Panc1 (cell line): Measurements from ENCODE around the gene THEM4. TPM values are rescaled to one million over a fixed set of nuclear protein-coding genes. Genes with fewer than 3 reads are reported as not detected.

Source experiments
- ATAC-seq: fragments of 200-7000 bp; cut with Tn5 transposase; 2 replicates; pipeline ENCODE4 v1.9.1; 2020; ENCODE audit warnings: mild to moderate bottlenecking, moderate library complexity
- BruUV-seq: library from RNA; stranded (reverse); fragments of 400-500 nt; replicated peaks from 2 replicates; lab custom pipeline; 2021; lab: Mats Ljungman, UMichigan
- CTCF ChIA-PET: fragments of 300-600 bp; sonication (Branson Sonifier 250); formaldehyde crosslinking; loops from one replicate; lab custom pipeline; 2022; ENCODE audit warnings: antibody characterized with exemption; lab: Charles Lee
- POLR2A ChIA-PET: fragments of 300-600 bp; sonication (Branson Sonifier 250); formaldehyde crosslinking; loops from one replicate; lab custom pipeline; 2022; ENCODE audit warnings: antibody characterized with exemption; lab: Charles Lee
- DNase-seq: peaks from one replicate; pipeline ENCODE4 v3.0.0-alpha.2; 2010; ENCODE audit warnings: low read depth, low spot score
- H3K27ac ChIP-seq: 2 replicates; pipeline ENCODE4 v1.5.1; 2011; ENCODE audit warnings: mild to moderate bottlenecking, low read length, inconsistent platforms
- H3K27me3 ChIP-seq: fragments of 200-500 bp; sonication (Bioruptor generic); 2 replicates; pipeline ENCODE4 v1.6.0; 2014; ENCODE audit warnings: low read length, inconsistent platforms; ENCODE audit not compliant: control insufficient read depth, insufficient read depth
- H3K36me3 ChIP-seq: fragments of 200-500 bp; sonication (Bioruptor generic); 2 replicates; pipeline ENCODE4 v1.5.1; 2014; ENCODE audit warnings: inconsistent platforms, mild to moderate bottlenecking, low read length, moderate library complexity; ENCODE audit not compliant: control insufficient read depth, insufficient read depth
- H3K4me1 ChIP-seq: 2 replicates; pipeline ENCODE4 v1.5.1; 2011; ENCODE audit warnings: inconsistent platforms, mild to moderate bottlenecking, low read length, moderate library complexity; ENCODE audit not compliant: control insufficient read depth, insufficient read depth
- H3K4me3 ChIP-seq, 2 experiments: 2 replicates each; pipeline ENCODE4 v1.5.1; 2011 to 2012; ENCODE audit warnings: low read depth in 2 of 2, low read length in 2 of 2, mild to moderate bottlenecking in 2 of 2, inconsistent platforms in 1 of 2, moderate library complexity in 1 of 2
- H3K9me3 ChIP-seq: fragments of 200-500 bp; sonication (Bioruptor generic); 2 replicates; pipeline ENCODE4 v1.5.1; 2014; ENCODE audit warnings: low read depth, mild to moderate bottlenecking, inconsistent platforms, low read length, moderate library complexity; ENCODE audit not compliant: control insufficient read depth, insufficient read depth
- POLR2AphosphoS5 ChIP-seq: IDR thresholded peaks from 2 replicates; pipeline ENCODE4 v1.6.1; 2012; ENCODE audit warnings: mild to moderate bottlenecking, low read depth, low read length, moderate library complexity
- SIN3A ChIP-seq: IDR thresholded peaks from 2 replicates; pipeline ENCODE4 v1.6.1; 2012; ENCODE audit warnings: low read depth, mild to moderate bottlenecking, low read length, moderate library complexity, borderline replicate concordance; ENCODE audit not compliant: insufficient read depth
- TCF7L2 ChIP-seq: IDR thresholded peaks from 2 replicates; pipeline ENCODE4 v1.6.1; 2011; ENCODE audit warnings: mild to moderate bottlenecking, low read depth, low read length, inconsistent platforms
- in situ Hi-C: cut with HindIII; loops from 2 replicates; pipeline ENCODE4 v1.10.0; 2016; ENCODE audit warnings: low sequenced_read_pairs, low pct_unique_long_range_greater_than_20kb
- intact Hi-C: fragments of 100-400 bp; cut with micrococcal nuclease; formaldehyde crosslinking; loops from one replicate; pipeline ENCODE4 v1.10.0; 2022; ENCODE audit not compliant: unreplicated experiment
- total RNA-seq: library from RNA; stranded (reverse); gene quantifications from one replicate; pipeline ENCODE4 v1.2.1, GENCODE V29; 2021; ENCODE audit not compliant: unreplicated experiment
- TF ChIP-seq, protein P1 (sequence below): fragments of 450-650 bp; IDR thresholded peaks from 2 replicates; pipeline ENCODE4 v1.5.1; 2017; ENCODE audit warnings: mild to moderate bottlenecking
- TF ChIP-seq, protein P2 (sequence below), 2 experiments: IDR thresholded peaks; 2 replicates each; pipeline ENCODE4 v1.6.1; 2011 to 2012; ENCODE audit warnings: low read depth in 2 of 2, control low read depth in 1 of 2, low read length in 1 of 2, mild to moderate bottlenecking in 1 of 2, moderate library complexity in 1 of 2; ENCODE audit not compliant: insufficient read depth in 1 of 2

Gene THEM4
- total RNA-seq, 1 experiment from 2014 or later, result 21.8 TPM

DNA sequence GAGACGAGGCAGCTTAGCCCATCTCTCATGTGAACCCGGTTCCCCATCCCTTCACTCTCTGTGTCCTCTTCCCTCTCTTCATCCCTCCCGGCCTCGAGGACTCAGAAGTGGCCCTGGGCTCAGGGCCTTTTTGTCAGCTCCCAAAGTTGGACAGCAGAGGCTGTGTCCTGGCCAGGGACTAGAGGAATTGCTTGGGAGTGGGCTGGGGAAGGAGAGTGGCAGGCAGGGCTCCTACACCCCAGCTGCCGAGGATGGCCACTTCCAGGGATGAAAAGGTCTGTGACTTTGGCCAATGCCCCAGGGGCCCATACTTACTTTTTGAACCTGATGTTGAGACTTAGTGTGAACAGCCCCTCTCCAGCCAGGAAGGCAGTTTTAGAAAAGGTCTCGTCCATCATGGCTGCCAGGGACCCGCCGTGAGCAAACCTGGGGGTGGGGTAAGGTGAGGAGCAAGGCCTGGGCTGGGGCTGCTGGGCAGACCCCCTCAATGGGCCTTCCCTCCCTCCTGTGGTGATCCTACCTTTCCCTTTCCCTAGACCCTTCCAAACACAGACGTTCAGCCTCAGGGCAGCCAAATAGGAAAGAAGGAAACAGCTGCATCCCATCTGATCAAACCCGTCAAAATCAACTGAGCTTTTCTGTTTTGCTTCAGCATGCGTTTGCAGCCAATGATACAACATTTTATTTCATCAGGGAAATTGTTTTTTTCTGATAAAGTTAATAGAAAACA, 61.3 kb downstream of the THEM4 start:
- DNase-seq (no peak), ATAC-seq (no peak)
- Histone ChIP-seq H3K27ac (no peak overlapping the region), H3K4me3 (no peak overlapping the region), H3K9me3 (no peaks in the 10 kb centered on the region), H3K36me3 (no peaks in the 10 kb centered on the region), H3K4me1 (no peaks in the 10 kb centered on the region), H3K27me3 (no peaks in the 10 kb centered on the region)
- BruUV-seq, result no TSS peak
- CTCF ChIA-PET, result no interaction called here
- intact Hi-C loops, result no loop called here
- TF ChIP-seq SIN3A (no peak), POLR2AphosphoS5 (no peak), TCF7L2 (no peak)
- TF ChIP-seq, protein P1, sequence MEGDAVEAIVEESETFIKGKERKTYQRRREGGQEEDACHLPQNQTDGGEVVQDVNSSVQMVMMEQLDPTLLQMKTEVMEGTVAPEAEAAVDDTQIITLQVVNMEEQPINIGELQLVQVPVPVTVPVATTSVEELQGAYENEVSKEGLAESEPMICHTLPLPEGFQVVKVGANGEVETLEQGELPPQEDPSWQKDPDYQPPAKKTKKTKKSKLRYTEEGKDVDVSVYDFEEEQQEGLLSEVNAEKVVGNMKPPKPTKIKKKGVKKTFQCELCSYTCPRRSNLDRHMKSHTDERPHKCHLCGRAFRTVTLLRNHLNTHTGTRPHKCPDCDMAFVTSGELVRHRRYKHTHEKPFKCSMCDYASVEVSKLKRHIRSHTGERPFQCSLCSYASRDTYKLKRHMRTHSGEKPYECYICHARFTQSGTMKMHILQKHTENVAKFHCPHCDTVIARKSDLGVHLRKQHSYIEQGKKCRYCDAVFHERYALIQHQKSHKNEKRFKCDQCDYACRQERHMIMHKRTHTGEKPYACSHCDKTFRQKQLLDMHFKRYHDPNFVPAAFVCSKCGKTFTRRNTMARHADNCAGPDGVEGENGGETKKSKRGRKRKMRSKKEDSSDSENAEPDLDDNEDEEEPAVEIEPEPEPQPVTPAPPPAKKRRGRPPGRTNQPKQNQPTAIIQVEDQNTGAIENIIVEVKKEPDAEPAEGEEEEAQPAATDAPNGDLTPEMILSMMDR, result no peak
- TF ChIP-seq, protein P2, sequence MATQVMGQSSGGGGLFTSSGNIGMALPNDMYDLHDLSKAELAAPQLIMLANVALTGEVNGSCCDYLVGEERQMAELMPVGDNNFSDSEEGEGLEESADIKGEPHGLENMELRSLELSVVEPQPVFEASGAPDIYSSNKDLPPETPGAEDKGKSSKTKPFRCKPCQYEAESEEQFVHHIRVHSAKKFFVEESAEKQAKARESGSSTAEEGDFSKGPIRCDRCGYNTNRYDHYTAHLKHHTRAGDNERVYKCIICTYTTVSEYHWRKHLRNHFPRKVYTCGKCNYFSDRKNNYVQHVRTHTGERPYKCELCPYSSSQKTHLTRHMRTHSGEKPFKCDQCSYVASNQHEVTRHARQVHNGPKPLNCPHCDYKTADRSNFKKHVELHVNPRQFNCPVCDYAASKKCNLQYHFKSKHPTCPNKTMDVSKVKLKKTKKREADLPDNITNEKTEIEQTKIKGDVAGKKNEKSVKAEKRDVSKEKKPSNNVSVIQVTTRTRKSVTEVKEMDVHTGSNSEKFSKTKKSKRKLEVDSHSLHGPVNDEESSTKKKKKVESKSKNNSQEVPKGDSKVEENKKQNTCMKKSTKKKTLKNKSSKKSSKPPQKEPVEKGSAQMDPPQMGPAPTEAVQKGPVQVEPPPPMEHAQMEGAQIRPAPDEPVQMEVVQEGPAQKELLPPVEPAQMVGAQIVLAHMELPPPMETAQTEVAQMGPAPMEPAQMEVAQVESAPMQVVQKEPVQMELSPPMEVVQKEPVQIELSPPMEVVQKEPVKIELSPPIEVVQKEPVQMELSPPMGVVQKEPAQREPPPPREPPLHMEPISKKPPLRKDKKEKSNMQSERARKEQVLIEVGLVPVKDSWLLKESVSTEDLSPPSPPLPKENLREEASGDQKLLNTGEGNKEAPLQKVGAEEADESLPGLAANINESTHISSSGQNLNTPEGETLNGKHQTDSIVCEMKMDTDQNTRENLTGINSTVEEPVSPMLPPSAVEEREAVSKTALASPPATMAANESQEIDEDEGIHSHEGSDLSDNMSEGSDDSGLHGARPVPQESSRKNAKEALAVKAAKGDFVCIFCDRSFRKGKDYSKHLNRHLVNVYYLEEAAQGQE (IDR thresholded peaks at IDR 0.05; ENCODE audit: insufficient read depth in 1 of 2, low read depth in 2 of 2, low read length in 1 of 2), result no peak
- POLR2A ChIA-PET, result interaction anchor here (0.6 to 0.7 kb wide), 3 partner anchors 8 to 1641 kb away, joined by 3 to 4 read pairs (median 4); no protein-coding TSS in a partner anchor
- in situ Hi-C loops, result no loop called here

DNA sequence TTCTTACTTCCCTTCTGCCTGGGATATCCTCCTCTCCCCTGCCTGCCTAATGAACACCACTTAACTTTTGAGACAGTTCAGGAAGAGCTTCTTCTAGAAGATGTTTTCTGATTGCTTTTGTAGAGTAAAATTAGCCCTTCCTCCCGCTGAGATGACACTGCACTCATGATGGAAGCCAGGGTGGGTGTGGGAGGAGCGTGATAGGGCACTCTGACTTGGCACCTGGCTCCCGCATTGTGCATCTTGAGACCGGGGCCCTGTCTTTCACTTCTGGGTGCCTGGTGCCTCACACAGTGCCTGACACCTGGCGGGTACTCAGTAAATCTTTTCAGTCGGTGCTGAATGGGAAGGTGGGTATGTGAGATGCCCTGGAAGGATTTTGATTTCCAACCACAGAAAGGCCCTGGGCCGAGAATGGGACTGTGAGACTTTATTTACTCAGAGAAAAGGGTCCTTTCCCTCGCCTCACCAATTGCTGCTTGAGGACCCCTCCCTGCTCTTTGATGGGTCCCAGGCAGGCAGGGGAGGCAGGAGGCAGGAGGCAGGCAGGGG, 62.5 kb downstream of the THEM4 start:
- in situ Hi-C loops (no loop called here), intact Hi-C loops (no loop called here)
- no peak overlapping the region for H3K4me3 ChIP-seq
- ATAC-seq (no peak), DNase-seq (no peak)
- no peak overlapping the region for H3K27ac ChIP-seq
- H3K36me3 ChIP-seq, result no peaks in the 10 kb centered on the region
- no peaks in the 10 kb centered on the region for H3K4me1 ChIP-seq
- CTCF ChIA-PET, result no interaction called here
- POLR2A ChIA-PET, result no interaction called here
- TF ChIP-seq, protein P2 (IDR thresholded peaks at IDR 0.05; ENCODE audit: insufficient read depth in 1 of 2, low read depth in 2 of 2, low read length in 1 of 2), result no peak
- TF ChIP-seq POLR2AphosphoS5 (no peak), TCF7L2 (no peak), SIN3A (no peak)
- TF ChIP-seq, protein P1, result no peak
- no TSS peak for BruUV-seq
- no peaks in the 10 kb centered on the region for H3K9me3 ChIP-seq
- no peaks in the 10 kb centered on the region for H3K27me3 ChIP-seq
